GM03348 (cell line): Measurements from ENCODE around the gene USP4.
"Not testable (repeated sequence)": the region's sequence is repeated elsewhere in the genome, so short reads cannot be mapped to it uniquely, and the experiment has no call there.

Experiments used
- DNase-seq: peaks from one replicate; pipeline ENCODE4 v3.0.0; 2012; ENCODE audit warnings: low spot score

The USP4 gene, protein sequence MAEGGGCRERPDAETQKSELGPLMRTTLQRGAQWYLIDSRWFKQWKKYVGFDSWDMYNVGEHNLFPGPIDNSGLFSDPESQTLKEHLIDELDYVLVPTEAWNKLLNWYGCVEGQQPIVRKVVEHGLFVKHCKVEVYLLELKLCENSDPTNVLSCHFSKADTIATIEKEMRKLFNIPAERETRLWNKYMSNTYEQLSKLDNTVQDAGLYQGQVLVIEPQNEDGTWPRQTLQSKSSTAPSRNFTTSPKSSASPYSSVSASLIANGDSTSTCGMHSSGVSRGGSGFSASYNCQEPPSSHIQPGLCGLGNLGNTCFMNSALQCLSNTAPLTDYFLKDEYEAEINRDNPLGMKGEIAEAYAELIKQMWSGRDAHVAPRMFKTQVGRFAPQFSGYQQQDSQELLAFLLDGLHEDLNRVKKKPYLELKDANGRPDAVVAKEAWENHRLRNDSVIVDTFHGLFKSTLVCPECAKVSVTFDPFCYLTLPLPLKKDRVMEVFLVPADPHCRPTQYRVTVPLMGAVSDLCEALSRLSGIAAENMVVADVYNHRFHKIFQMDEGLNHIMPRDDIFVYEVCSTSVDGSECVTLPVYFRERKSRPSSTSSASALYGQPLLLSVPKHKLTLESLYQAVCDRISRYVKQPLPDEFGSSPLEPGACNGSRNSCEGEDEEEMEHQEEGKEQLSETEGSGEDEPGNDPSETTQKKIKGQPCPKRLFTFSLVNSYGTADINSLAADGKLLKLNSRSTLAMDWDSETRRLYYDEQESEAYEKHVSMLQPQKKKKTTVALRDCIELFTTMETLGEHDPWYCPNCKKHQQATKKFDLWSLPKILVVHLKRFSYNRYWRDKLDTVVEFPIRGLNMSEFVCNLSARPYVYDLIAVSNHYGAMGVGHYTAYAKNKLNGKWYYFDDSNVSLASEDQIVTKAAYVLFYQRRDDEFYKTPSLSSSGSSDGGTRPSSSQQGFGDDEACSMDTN

DNA sequence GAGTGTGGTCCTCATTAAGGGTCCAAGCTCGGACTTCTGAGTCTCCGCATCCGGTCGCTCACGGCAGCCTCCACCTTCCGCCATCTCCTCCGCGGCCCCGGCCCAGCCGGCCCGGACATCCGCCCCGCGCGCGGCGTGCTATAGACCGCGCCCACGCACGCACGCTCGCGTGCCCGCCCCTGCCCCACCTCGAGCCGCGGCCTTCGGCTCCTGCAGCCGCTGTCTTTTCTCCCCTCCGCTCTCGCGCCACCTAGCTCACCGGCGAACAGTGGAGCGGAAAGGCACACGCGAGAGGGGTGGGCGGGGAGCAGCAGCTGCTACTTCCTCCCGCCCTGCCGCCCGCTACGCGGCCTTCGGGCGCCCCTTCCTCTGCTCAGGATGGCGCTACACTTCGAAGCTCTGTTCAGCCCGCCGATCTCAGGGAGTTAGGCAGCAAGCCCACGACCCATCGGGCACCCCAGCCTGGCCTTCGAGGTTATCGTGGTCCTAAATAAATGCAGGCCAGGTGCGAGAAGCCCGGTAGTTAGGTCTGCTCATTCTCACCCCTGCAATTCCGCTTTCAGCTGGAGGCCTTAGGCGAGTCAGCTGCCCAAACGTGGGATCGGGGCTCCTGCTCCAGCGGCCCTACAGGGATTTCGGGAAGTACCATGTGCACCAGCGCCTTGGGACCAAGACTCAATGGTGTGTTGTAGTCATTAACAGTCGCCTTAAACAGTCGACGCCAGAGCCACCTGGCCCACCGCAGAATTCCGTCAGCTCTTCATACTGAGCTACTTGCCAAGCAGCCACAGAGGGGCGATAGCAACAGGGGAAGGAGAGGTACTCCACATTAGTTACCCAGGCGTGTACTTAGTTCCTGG lies at the start of gene USP4:
Gene USP4, minus strand, starts transcription at position 113 of the 860 bp plus-strand sequence. Its CDS starts 29 bp downstream, at position 84.
- peak; percentile 95 for DNase-seq

DNA sequence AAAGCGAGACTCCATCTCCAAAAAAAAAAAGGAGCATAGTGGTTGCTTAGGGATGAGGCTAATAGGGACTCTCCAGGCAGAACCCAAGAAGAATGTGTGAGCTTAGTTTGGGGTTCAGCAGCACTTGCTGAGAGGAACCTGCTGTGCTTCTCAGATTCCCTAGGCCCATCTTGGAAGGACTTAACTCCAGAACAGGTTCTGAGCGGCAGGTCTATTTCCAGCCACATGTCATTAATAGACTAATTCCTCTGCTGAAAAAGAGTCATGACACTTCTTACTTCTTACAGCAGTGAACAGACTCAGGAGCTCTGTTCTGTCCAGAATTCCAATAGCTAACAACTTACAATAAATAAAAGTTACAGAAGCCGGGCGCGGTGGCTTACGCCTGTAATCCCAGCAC lies 49.4 kb upstream of the USP4 start:
- DNase-seq, result no peak

DNA sequence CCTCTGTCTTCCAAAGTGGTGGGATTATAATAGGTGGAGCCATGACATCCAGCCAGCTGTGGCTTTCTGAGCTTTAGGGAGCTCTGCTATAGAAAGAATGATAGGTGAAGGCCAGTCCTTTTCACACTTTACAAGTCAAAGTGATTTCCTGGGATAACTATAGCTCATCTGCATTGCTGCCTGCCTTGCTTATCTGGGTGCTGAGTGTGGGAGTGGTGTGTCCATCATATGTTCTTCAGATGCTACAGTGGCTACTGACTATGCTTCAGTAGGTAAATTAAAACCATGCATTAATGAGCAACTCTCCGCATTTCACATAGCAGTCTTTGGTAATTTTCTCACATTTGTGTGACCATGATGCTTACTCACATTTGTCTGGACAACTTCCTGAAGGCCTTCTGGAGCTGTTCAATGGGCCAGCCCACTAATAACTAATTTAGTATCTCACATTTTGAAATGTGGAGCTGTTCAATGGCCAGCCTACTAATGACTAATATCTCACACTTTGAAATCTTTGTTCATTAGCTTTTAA lies 48.5 kb upstream of the USP4 start:
- peak; percentile 13 for DNase-seq

DNA sequence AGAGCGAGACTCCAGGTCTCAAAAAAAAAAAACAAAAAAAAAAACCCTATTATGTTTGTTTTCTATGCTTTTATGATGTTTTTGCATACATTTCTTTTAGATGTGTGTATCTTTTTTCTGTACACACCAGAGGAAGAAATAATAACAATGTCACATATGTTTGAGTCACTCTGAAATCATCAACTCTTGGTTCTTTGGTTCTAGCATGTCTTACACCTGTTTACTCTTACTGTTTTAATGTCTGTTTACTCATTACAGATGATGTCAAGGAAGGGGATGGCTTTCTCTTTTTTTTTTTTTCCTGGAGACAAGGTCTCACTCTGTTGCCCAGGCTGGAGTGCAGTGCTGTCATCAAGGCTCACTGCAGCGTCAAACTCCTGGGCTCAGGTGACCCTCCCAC lies 47.9 kb upstream of the USP4 start:
- no peak for DNase-seq

DNA sequence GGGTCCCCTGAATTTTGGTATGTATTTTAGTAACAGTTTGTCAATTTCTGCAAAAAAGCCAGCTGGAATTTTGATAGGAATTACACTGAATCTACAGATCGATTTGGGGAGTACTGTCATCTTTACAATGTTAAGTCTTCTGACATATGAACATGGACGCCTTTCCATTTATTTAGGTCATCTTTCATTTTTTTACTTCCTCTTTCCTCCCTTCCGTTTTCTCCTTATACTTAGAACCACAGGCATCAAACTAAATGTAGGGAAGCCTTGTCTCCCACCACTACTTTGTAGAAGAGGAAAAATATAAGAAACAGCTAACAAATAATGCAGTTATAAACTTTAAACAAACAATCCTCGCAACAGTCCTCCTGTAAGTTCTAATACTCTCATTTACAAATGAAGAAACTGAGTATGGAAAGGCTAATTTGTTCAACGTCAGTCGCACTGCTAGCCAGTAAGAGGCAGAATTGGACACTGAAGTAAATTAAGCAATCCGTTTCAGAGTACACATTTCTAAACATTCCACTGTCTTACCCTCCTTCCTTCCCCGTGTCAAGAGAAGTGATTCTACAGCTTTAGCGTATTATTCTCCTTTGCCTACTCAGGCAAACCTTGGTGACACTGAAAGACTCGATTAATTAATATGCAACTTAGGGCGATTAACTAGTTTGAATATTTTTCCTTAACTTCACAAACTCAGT lies 46.4 kb upstream of the USP4 start:
- no peak for DNase-seq

DNA sequence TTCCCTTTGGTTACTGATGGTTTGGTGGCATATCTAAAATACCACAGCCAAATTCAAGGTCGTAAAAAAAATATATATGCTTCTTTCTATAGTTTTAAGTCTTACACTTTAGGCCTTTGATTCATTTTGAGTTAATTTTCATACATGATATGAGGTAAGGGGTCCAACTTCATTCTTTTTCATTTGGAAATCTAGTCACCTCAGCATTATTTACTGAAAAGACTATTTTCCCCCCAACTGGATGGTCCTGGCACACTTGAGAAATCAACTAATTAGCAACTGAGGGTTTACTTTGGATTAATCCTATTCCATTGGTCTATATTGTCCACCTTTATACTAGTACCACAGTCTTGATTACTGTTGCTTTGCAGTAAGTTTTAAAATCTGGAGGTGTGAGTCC lies 45.8 kb upstream of the USP4 start:
- DNase-seq, result no peak

DNA sequence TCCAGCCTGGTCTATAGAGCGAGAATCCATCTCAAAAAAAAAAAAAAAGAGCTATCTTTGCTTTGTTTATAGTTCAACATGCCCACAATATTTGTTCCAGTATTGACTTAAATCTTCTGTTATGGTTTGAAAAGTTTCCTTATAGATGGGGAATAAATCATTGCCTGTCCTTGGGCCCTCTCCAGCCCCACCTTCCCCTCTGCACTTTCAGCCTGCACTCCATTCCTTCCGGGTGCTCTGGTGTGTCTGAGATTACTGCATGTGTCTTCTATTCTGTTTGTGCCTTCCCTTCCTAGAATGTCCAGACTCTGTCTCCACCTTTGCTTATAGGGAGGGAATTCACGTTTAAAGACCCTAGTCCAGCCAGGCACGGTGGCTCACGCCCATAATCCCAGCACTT lies 43.5 kb upstream of the USP4 start:
- no peak for DNase-seq

DNA sequence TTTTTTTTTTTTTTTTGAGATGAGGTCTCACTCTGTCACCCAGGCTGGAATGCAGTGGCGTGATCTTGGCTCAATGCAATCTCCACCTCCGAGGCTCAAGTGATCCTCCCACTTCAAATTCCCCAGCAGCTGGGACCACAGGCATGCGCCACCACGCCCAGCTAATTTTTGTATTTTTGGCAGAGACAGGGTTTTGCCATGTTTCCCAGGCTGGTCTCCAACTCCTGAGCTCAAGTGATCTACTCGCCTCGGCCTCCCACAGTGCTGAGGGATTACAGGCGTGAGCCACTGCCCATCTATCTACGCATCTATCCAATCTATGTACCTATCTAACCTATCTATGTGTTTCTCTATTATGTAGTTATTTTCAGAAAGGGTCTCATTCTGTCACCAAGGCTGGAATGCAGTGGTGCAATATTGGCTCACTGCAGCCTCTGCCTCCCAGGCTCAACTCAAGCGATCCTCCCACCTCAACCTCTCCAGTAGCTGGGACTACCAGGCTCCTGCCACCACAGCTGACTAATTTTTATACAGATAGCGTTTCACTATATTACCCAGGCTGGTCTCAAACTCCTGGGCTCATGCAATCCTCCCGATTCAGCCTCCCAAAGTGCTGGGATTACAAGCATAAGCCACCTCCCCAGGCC lies 38.5 kb upstream of the USP4 start:
- peak; percentile 38 for DNase-seq

DNA sequence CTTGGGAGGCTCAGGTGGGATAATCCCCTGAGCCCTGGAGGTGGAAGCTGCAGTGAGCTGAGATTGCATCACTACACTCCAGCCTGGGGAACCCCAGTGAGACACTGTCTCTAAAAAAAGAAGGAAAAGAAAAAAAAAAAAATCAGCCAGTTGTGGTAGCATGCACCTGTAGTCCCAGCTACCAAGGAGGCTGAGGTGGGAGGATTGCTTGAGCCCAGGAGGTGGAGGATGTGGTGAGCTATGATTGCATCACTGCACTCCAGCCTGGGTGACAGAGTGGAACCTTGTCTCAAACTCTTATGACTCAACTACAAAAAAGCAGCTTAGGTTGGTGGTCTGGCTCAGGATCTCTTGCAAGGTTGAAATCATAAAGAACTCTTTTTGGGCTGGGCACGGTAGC lies 37.6 kb upstream of the USP4 start:
- no peak for DNase-seq

DNA sequence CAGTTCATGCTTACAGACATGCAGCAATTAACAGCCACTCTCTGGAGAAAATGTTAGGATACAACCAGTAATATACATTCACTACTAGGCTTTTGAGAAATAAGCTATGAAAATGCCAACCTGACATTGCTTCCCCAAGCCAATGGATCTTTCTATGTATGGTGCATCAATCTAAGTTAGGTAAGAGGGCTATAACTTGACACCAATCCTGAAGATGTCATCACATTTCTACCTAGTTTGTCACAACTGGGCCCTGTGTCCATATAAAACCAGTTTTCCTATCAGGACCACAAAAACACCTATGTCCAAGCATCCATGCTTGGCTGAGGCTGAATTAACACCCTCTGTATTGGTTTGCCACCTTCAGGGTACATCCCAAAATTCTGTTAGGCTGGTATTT lies 32.1 kb upstream of the USP4 start:
- no peak for DNase-seq

DNA sequence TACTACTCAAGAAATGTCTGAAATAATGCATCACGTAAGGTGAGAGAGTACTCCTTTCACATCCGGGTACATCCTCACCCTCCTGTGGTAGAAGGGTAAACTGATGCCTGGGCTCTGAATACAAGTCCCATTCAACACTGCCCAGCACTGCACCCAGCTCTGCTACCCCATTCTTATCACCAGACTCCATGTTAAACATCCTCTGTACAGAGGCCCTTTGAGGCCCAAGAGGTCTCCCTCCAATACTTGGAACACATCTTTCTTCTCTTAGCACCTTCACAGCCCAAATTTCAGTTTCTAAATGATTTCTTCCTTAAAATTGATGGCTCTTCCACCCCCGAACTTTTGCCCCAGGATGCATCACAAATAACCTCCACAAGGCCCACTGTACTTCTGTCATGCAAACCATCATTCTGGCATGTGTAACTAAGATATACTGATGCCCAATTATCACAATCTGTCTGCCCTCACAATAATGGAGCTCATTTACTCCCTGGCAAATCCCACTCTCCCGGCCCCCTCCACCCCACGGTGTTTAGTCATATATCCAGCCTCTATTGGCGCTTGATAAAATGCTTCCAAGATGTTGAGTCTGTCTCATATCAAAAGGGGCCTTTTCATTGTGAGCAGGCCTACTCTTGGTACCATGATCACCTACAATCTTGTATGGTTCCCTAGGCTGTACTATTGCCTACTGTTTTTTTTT lies 30.9 kb upstream of the USP4 start:
- no peak for DNase-seq

DNA sequence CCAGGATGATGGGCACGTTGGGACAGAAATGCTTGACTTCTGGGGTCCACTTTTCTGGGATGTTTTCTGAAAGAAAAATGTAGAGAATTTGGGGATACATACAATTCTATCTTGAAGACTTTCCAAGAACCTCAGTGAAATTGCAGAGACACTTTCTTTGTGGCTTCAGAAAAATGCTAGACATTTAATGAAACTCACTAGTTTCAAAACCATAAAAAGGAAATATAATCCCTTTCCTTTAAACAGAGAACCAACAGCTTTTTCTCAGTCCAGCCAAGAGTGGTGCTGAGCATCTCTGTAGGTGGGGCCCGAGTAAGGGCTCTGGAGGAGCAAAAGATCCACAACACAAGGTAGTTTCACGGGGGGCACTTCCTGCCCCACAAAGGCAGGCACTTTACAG lies 22.7 kb upstream of the USP4 start:
- peak; percentile 47 for DNase-seq

DNA sequence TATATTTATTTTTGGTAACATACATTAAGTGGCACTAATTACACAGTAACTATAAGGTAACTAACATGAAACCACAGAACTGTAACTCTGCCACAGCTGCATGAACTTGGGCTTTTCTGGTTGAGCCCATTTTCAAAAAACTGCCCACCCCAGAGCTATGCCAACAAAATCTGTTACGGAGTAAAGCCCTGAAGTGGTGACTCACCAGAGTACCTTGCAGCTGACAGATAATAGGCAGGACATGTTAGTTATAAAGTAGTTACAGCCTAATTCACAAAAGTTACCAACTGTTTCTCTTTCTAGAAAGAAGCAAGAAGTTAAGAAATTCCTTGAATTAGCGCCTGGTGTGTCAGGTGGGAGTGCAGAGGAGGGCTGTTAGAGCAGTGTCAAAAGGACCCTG lies 19.8 kb upstream of the USP4 start:
- DNase-seq, result no peak

DNA sequence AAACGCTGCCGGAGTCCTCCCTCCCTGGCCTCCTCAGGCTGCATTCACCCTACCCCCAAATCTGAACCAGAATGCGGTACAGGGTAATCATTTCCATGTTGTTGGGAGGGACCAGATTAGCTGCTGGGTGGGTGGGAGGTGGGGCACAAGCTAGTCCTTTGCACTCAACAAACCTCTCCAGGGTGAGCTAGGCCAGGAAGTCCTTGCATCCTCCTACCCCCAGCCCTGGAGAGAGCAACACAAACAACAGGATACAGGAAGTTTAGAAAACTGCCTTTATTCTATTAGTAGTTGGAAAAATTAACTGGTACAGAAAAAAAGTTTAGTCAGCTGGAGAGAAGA lies 19.0 kb upstream of the USP4 start:
- DNase-seq, result no peak

DNA sequence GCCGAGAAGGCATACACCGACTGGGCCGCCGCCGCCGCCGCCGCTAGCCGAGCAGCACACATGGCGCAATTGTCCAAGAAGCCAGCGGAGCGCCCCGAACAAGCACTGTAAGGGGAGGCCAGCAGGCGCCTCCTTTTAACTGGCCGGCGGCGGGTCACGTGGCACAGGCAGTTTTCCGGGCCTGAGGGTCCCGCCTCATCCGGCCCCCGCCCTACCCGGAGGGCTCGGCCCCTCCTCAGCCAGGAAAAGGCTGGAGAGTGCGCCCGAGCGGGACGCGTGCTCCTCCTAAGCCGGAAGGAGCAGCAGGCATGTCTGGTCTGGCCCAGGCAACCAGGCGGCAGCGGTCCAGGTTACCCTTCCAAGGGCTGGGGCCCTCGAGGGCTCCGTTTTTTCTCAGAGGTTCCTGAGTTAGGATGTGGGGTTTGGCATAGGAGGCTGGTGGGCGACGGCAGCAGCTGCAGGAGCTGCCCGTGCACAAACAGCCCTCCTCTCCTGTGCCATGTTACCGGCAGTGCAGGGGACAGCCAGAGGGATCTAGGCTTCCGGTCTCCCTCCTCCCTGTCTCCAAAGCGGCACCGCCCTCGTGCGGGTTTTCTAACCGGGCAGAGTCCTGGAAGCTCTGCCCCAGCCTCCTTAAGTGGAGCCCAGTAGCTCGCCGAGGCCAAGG lies 18.5 kb upstream of the USP4 start, which contains the start of gene GPX1:
Gene GPX1, minus strand, starts transcription at position 137 of the 667 bp plus-strand sequence. Its CDS starts 75 bp downstream, at position 62.
- DNase-seq, result peak; percentile 96

DNA sequence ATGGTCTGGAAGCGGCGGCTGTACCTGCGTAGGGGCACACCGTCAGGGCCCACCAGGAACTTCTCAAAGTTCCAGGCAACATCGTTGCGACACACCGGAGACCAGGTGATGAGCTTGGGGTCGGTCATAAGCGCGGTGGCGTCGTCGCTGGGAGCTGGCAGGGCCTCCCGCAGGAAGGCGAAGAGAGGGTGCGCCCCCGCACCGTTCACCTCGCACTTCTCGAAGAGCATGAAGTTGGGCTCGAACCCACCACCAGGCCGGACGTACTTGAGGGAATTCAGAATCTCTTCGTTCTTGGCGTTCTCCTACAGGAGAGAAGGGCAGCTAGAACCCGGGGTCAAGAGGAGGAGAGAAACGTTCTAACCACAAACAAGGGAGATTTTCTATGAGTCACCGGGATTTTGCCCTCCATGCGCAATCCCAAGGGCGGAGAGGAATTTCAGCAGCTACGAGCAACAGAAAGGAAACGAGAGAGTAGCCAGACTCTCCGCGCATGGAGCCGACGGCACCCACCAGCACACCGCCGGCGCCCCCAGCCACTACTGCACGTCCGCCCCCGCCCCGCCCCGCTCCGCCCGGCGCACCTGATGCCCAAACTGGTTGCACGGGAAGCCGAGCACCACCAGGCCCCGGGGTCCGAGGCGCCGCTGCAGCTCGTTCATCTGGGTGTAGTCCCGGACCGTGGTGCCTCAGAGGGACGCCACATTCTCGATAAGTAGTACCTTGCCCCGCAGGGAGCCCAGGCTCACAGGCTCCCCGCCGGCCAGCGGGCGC lies 17.8 kb upstream of the USP4 start:
- peak; percentile 87 for DNase-seq

DNA sequence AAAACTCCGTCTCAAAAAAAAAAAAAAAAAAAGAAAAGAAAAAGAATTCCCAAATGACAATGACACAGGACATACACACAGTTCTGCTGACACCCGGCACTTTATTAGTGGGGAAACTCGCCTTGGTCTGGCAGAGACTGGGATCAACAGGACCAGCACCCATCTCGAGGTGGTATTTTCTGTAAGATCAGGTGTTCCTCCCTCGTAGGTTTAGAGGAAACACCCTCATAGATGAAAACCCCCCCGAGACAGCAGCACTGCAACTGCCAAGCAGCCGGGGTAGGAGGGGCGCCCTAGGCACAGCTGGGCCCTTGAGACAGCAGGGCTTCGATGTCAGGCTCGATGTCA lies 17.2 kb upstream of the USP4 start:
- DNase-seq, result not testable (repeated sequence)

DNA sequence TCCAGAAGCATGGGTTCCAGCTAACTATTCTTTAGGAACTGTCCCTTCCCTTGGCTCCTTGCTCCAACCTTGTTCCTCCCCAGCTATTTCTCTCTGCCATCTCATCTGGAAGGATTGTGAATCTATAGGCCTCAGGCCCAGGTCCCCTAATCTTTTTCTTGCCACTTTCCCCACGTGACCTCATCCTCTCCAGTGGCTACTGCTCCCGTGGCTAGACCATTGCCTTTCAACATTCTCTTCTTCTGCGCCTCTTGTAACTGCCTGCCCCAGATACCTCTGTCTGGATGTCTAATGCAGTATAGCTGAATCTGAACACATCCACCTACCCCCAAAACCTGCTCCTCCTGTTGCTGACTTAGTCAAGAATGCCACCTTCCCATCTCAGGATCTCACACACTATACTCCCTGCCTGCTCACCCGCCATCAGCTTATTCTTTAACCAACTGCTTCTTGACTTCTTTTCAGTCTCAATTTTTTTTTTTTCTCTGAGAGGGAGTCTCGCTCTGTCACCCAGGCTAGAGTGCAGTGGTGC lies 13.1 kb upstream of the USP4 start:
- no peak for DNase-seq
